ENCODE measurements around the gene TMEM82.
"Not testable (repeated sequence)": the region's sequence is repeated elsewhere in the genome, so short reads cannot be mapped to it uniquely, and the experiment has no call there.

The TMEM82 gene

DNA sequence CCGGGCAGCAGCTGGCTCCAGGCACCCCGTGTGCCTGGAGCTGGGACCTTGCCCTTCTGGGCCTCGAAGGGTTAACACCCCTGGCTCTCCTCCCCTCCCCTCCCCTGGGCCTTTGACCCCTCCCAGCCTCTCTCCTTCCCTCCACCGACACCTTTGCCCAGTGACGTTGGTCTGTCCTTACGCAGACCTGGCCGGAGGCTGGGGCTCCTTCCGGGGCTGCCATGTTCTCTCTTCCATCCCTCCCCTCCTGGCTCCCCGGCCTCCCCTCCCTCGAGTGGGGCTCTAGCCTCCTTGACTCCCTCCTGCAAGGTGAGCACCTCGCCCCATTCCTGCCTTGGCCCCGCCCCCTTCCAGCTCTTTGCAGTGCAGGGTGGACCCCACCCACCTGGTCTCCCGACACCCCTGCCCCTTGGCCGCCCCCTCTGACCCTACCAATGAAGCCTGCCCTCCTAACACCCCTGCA is at the start of gene TMEM82:
TMEM82 (plus strand) TSS at position 161 of the 463 bp plus-strand sequence; CDS start at position 222, 61 bp downstream.
- no peak for DNase-seq

DNA sequence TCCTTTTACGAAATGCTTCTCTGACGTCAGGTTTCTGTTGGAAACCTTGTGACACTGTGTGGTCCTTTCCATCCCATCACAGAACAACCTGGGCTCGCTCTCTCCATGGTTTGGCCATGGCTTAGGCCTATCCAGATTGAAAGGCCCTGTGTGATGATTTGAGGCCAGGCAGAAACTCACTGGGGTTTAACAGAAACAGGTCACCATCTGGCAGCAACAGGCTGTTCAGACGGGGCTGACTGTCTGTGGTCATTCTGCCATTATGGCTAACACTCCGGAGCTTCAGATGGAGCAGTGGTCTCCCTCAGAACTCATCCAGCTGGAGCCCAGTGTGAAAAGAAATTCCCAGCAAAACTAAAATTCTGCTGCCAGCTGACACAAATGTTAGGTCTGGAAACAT is 48.9 kb upstream of the TMEM82 start:
- DNase-seq: no peak

DNA sequence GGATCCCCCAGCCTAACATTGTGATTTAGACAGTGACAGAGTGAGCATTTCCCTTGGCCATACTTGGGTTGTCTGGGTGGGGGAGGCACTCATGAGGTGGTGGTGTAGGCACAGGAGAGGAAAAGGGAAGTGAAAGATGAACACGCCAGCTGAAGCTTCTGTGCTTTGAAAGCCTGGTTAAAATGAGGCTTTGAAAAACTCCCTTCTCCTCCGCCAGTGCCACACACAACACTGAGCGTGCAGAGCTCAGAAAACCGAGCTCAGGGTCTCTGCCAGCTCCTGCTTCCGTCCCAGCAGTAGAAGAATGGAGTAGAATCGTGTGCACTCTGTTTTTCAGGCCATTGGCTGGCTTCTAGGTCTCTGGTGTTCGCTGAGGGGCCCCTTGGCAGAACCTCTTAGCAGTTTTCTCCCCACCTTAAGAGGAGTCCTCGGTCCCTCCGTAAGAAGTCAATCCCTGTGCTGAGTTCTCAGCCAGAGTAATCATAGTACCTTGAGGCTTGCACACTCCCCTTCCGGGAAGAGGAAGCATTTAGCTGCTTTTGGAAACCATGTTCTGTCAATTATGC is 45.3 kb upstream of the TMEM82 start:
- no peak for DNase-seq

DNA sequence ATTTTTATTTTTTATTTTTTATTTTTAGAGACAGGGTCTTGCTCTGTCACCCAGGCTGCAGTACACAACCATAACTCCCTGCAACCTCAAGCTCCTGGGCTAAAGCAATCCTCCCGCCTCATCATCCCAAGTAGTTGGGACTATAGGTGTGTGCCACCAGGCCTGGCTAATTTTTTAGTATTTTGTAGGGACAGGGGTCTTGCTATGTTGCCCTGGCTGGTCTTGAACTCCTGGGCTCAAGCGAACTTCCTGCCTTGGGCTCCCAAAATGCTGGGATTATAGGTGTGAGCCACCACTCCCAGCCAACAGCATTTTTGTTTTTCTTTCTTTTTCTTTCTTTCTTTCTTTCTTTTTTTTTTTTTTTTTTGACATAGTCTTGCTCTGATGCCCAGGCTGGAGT is 44.1 kb upstream of the TMEM82 start:
- DNase-seq: no peak

DNA sequence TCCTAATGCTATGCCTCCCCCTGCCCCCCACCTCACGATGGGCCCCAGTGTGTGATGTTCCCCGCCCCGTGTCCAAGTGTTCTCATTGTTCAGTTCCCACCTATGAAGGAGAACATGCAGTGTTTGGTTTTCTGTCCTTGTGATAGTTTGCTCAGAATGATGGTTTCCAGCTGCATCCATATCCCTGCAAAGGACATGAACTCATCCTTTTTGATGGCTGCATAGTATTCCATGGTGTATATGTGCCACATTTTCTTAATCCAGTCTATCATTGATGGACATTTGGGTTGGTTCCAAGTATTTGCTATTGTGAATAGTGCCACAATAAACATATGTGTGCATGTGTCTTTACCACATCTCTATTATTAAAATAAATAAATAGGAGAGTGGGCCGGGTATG is 43.0 kb upstream of the TMEM82 start:
- not testable (repeated sequence) for DNase-seq

DNA sequence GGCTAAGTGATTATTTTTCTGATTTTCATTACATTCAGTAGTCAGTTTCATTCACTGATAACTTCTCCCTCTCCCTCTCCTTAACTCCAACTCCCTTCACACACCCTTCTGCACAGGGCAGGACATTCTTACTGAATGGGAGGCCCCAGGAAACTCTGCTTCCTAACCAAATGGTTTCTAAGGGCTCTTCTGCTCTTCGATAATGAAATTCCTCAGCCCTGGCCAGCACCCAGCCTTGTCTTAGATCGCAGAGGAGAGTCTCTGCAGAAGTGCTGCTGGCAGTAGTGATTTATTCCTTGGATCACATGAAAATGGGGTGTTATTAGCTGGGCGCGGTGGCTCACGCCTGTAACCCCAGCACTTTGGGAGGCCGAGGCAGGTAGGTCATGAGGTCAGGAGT is 41.8 kb upstream of the TMEM82 start:
- no peak for DNase-seq

DNA sequence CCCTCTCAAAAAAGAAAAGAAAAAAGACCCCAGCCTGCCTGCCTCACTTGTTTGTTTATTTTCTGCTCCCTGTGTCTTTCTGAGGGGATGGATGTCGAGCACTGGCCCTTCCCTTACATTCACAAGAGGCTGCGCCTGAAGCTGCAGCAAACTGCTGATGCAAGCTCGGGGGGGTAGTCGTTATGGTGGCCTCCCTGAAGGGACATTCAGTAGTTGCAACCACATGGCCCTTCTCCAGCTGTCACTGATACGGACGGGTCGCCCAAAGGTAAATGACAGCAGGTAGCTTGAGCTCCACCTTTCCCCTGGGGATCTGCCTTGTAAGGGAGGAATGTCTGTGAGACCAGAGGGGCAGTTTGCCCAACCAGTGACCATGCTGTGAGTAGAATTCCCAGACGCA is 40.5 kb upstream of the TMEM82 start:
- no peak for DNase-seq

DNA sequence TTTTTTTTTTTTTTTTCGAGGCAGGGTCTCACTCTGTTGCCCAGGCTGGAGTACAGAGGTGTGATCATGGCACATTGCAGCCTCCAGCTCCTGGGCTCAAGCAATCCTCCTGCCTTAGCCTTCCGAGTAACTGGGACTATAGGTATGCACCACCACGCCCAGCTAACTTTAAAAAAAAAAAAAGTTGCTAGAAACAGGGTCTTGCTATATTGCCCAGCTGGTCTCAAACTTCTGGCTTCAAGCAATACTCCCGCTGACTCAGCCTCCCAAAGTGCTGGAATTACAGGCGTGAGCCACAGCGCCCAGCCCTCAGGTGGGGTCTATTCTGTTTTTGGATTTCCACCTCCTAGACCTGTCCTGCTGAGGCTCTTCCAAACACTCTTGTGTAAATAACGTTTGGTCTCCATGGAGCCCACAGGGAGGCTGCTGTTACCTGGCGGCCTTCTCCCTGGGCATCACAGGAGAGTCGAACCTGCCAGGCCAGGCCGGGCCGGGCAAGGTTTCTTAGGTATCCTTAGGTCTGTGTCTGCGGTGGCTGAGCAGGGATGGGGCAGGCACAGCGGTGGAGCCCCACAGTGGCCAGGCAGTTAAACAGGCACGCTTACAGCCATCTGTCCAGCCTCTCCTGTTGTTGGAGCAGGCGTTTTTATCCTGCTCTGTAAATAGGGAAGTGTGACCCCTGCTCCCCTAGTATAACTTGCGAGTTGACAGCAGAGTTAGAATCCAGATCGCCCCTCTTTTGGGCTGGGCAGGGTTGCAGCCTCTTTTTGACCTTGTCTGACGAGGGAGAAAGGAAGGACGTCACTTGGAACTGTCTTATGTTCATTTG is 39.4 kb upstream of the TMEM82 start:
- DNase-seq: no peak

DNA sequence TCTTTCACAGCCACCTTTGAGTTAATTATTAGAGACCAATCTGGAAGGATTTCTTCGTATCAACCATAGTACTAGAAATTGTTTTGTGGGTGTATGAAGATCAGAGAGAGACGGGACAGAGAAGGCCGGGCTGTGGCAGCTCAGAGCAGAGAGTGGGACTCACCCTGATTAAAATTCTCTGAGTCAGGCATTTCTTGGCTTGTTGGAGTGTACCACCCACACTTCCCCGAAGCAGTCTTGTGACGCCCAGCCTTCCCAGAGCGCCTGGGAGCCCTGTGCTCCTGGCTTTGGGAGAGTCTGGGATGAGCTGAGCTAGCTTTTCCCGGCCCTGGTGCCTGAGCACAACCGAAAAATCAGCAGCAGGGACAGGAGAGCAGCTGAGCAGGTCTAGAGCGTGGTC is 38.7 kb upstream of the TMEM82 start:
- DNase-seq: no peak

DNA sequence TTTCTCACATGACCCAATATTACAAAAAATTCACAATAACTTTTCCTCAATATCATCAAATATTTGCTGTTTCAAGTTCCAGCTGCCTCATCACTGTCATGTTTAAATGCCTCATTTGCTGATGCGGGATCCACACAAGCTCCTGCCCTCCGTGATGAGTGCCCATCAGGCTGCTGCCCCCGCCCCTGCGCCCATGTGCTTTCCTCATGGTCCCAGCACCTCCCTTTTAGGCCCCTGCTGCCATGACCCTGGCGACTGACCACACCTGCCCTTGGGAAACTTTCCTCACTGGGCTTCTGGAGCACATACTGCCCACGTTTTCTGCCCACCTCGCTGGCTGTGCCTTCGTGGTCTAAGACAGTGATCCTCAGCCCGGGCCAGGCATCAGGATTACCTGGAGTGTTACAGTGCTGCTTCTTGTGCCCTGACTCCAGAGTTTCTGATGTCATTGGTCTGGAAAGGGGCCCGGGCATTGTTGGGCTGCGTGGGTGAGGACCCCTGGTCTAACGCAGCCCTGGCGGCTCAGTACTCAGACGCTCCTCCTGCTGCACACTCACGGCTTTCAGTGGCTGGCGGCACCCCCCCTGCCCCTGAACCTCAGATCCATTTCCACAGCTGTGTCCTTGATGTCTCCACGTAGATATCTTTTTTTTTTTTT is 37.6 kb upstream of the TMEM82 start:
- DNase-seq: no peak

DNA sequence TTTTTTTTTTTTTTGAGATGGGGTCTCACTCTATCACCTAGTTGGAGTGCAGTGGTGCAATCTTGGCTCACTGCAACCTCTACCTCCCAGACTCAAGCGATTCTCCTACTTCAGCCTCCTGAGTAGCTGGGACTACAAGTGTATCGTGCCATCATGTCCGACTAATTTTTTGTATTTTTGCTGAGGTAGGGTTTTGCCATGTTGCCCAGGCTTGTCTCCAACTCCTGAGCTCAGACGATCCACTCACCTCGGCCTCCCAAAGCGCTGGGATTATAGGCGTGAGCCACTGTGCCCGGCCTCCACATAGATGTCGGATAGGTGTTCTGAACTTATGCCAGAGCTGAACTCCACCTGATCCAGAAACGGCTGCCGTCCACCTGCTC is 37.1 kb upstream of the TMEM82 start:
- DNase-seq: no peak

DNA sequence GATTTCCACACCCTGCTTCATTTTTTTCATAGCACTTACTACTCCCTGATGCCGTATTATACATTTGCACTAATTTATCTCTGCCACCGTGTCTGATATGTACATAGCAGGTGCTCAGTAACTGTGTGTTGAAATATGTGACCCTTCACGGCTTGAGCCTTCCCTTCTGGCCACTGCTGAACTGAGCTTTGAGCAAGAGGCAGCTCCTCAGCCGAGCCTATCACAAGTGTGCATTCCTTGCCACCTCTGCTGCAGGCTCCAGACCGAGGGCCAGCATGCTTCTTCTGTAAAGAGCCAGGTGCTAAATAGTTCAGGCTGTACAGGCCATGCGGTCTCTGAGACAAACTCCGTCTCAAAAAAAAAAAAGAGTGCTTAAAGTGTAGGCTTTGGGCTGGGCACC is 35.5 kb upstream of the TMEM82 start:
- DNase-seq: no peak

DNA sequence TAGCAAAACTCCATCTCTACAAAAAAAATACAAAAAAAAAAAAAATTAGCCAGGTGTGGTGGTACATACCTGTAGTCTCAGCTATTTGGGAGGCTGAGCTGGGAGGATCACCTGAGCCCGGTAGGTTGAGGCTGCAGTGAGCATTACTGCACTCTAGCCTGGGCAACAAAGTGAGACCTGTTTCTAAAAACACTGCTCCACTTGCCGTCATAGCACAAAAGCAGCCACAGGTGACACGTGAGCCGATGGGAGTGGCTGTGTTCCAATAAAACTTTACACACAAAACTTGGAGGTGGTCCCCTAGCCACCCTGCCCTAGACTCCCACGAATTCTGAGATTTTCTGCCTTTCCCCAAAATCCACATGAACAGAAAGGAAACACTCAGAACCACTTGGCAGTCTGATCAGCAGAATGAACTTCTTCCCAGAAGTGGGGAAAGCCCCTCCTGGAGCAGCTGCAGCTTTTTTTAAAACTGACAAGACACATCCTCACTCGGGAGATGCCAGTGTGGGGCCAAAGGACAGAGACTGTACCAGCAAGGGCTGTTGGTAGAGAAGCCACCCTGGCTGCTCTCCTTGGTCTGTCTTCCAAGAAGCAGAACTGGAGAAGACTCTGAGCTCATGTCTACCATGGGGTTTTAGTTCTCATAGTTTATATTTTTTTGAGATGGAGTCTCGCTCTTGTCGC is 34.9 kb upstream of the TMEM82 start:
- no peak for DNase-seq

DNA sequence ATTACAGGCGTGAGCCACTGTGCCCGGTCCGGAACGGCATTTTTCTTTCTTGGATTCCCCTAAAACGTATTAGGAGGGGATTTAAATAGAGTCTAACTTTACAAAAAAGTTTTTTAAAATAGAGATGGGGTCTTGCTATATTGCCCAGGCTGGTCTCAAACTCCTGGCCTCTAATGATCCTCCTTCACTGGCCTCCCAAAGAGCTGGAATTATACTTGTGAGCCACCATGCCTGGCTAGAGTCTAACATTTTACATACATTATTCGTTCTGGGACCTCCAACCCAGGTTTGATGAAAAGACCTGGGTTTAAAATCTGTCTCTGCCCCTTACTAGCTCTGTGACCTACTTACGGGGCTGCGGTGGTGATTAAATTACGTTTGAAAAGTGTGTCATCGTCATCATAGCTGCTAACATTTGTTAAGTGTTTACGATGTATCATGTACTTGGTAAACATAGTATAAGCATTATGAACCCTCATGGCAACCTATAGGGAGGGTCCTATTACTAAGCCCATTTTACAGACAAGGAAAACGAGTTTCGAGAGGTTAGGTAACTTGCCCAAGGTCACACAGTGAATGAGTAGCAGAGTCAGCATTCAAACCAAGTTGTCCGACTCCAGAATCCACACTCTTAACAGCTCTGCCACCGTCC is 33.7 kb upstream of the TMEM82 start:
- DNase-seq: no peak

DNA sequence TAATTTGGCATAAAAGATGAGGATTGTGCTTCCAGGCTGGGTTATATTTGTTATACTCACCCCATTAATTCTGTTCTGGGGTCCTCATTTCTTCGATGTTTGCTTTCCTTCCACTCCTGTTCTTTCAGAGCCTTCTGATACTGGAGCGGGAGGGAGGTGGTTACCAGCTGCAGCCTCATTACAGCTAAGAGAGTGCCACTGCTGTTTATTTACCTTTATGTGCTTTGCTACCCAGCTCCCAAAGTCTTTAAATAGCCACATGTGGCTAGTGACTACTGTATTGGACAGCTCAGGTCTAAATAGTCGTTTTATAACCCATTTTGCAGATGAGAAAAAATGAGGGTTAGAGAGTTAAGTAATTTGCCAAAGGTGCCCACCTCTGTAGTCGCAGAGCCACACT is 33.1 kb upstream of the TMEM82 start:
- no peak for DNase-seq

DNA sequence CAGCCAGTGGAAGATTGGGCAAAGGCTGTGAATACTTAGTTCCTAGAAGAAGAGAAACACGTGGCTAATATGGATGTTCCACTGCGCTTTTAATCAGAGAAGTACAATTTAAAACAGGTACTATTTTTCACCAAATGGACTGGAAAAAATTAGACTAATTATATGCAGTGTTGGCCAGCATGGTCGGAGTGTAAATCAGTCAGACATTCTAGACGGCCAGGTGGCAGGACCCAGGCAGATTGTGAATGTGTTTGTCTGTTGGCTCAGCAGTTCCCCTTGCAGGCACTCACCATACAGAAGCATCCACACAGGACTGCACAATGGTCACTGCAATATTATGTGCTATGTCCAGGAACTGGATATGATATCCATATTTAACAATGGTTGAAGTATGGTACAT is 30.1 kb upstream of the TMEM82 start:
- DNase-seq: no peak

DNA sequence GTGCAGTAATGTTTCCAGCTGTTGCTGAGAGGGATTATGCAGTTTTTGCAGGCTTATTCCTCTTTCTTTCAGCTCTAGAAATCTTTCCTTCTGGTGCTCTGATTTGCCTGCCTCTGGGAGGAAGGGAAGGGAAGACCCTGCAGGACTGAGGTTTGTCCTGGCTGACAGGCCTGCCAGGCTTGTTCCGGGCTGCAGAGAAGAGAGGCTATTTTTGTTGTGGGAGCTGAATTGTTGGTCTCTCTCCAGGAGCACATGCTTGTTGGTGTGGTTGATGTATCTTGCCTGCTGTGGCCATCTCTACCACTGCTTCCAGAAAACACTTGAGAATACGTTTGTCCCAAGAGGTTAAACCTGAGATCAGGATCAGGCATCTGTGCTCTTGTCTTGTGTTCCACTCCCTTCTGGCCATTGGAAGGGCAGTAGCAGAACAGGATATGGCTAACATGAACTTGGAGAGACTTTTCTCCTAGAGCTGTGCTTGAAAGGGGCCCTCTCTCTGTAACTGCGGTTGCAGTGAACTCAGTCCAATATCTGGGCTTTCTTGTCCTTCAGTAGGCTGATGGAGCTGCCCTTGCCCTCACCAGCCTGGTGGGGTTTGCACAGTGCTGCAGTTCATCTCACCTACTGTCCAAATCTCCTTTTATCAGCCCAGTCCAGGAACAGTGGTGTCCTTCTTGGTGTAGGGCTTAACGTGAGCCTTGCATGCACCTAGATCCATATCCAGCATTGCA is 27.7 kb upstream of the TMEM82 start:
- DNase-seq: no peak

DNA sequence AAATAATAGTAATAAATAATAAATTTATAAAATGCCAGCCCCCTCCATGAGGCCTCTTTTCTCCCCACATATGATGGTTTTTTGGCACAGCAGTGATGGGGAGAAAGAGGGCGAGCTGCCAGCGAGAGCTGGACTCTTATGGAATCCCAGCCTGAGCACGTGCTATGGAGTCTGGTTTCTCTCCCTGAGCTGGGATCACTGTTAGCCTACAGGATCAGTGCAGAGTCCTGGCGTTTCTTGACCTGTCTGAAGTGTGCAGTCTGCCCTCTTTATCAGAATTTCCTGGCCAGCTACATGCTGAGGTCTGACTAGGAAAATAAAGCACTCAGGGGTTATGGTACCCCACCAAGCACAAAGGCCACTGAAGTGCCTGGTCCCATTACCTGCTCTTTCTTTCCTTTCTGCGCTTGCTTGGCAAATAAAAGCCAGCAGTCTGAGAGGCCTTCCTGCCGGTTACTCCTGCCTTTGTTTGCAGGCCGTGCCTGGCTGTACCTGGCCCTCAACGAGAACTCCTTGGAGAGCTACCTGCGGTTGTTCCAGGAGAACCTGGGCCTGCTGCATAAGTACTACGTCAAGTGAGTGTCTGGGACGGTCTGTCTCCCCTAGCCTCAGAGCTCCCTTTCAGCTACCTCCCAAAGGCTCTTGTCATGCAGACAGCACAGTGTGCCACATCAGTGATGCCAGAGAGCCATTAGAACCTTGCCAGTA is 24.7 kb upstream of the TMEM82 start:
- DNase-seq: peak in 1 of 2 experiments; percentile 4

DNA sequence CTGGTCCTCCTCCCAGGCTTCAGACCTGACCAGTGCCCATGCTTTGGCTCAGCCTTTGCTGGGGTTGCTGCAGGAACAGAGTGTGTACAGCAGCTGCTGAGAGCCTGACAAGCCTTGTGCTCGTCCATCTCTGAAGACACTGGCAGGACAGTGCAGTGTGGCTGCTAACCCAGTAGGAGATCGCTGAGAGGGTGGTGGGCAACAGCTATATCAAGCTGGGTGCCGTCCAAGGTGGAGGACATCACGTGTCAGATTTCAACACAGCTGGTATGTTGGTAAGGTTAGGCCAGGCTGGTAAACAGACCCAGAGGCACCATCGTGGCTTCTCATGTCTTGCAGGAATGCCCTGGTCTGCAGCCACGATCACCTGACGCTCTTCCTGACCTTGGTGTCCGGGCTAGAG is 24.1 kb upstream of the TMEM82 start:
- no peak for DNase-seq

DNA sequence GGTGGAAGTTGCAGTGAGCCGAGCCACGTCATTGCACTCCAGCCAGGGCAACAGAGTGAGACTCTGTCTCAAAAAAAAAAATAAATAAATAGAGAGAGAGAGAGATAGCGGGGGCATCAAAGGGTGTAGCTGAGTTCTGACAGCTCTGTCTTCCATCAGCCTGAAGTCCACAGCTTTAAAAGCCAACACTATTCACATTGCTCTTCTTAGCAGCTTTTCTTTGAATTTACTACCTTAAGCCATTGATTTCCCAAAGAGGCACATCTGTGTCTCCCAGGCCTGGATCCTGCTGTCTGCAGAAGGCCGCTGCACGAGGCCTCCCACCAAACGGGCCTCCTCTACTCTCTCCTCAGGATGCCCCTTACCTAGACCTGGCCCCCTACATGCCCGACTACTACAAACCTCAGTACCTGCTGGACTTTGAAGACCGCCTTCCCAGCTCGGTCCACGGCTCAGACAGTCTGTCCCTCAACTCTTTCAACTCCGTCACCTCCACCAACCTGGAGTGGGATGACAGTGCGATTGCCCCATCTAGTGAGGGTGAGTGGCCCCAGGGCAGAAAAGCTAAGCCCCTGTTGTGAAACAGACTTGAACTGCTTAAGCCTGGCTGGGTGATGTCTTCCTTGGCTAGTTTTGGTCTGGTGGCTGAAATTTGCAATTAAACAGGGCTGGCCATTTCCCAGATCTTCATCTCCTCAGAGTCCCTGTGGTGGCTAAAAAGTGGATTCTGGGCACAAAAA is 22.7 kb upstream of the TMEM82 start:
- no peak for DNase-seq

DNA sequence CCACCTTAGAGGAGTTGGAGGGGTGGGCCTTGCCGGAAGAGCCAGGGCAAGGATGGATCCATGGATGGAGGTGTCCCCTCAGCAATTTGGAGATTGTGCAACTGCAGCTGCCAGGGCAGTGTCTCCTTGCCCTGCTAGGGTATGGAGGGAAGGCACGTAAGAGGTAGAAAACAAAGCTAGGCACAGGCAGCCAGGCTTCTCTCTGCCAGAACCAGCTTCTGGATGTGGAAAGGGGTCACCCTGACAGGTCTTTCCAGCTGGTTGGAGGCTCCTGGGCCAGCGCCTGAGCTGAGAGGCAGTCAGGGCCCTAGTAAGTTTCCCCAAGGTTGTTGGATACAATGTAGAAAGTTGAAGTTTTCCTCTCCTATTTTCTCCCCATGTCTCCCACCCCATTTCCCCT is 21.4 kb upstream of the TMEM82 start:
- no peak for DNase-seq

Measured in NCI-H187 (cell line).